IMR-90 (cell line): Measurements from ENCODE around the gene NCKAP5. TPM values are rescaled to one million over a fixed set of nuclear protein-coding genes. Genes with fewer than 3 reads are reported as not detected.

ENCODE experiments used
- ATAC-seq: fragments of 200-7000 bp; cut with Tn5 transposase; 2 replicates; pipeline ENCODE4 v1.9.1; 2020; ENCODE audit warnings: low read depth, mild to moderate bottlenecking, moderate library complexity
- BruUV-seq: library from RNA; stranded (reverse); fragments of 400-500 nt; replicated peaks from 2 replicates; lab custom pipeline; 2021; lab: Mats Ljungman, UMichigan
- CTCF ChIA-PET: fragments of 300-600 bp; formaldehyde crosslinking; extraction: SDS; loops from one replicate; lab custom pipeline; 2021; ENCODE audit warnings: antibody characterized with exemption; lab: Yijun Ruan, JAX
- POLR2A ChIA-PET: fragments of 300-600 bp; sonication (Branson Sonifier 250); formaldehyde crosslinking; loops from one replicate; lab custom pipeline; 2022; ENCODE audit warnings: antibody characterized with exemption; ENCODE audit not compliant: unreplicated experiment; lab: Charles Lee
- DNase-seq: peaks from one replicate; pipeline ENCODE4 v3.0.0; 2013
- H2AFZ ChIP-seq: replicated peaks from 2 replicates; pipeline ENCODE3; 2013; ENCODE audit warnings: low read length, mild to moderate bottlenecking; ENCODE audit not compliant: poor library complexity
- H2AK5ac ChIP-seq: 2 replicates; pipeline ENCODE4 v1.6.1; 2013; ENCODE audit warnings: low read depth, low read length, inconsistent platforms
- H2AK9ac ChIP-seq: replicated peaks from 2 replicates; pipeline ENCODE3; 2013; ENCODE audit warnings: mild to moderate bottlenecking, low read depth, low read length, moderate library complexity; ENCODE audit not compliant: poor library complexity
- H2BK120ac ChIP-seq: 2 replicates; pipeline ENCODE4 v1.6.1; 2013; ENCODE audit warnings: low read depth, low read length, inconsistent platforms
- H2BK15ac ChIP-seq: 3 replicates; pipeline ENCODE4 v1.6.1; 2013; ENCODE audit warnings: low read depth, low read length, inconsistent platforms
- H2BK20ac ChIP-seq: 2 replicates; pipeline ENCODE4 v1.6.1; 2013; ENCODE audit warnings: low read depth, mild to moderate bottlenecking, inconsistent platforms, low read length, moderate library complexity
- H2BK5ac ChIP-seq: 2 replicates; pipeline ENCODE4 v1.6.1; 2013; ENCODE audit warnings: mild to moderate bottlenecking, low read depth, low read length, inconsistent platforms; ENCODE audit not compliant: poor library complexity, severe bottlenecking
- H3K14ac ChIP-seq: replicated peaks from 2 replicates; pipeline ENCODE4 v1.6.1; 2013; ENCODE audit warnings: low read depth, low read length, inconsistent platforms
- H3K18ac ChIP-seq: 2 replicates; pipeline ENCODE4 v1.6.1; 2013; ENCODE audit warnings: low read depth, low read length, control low read depth
- H3K23ac ChIP-seq: 2 replicates; pipeline ENCODE4 v1.6.1; 2013; ENCODE audit warnings: low read depth, low read length, inconsistent platforms
- H3K27ac ChIP-seq: 2 replicates; pipeline ENCODE4 v1.5.1; 2013; ENCODE audit warnings: mild to moderate bottlenecking, control low read depth, low read length; ENCODE audit not compliant: insufficient read depth
- H3K27me3 ChIP-seq: 2 replicates; pipeline ENCODE4 v1.6.1; 2013; ENCODE audit warnings: low read length; ENCODE audit not compliant: control insufficient read depth, insufficient read depth
- H3K36me3 ChIP-seq: 2 replicates; pipeline ENCODE4 v1.6.1; 2013; ENCODE audit warnings: low read length, mixed read lengths; ENCODE audit not compliant: control insufficient read depth, insufficient read depth
- H3K4ac ChIP-seq: 2 replicates; pipeline ENCODE4 v1.6.1; 2013; ENCODE audit warnings: low read depth, low read length, inconsistent platforms
- H3K4me1 ChIP-seq: 2 replicates; pipeline ENCODE4 v1.6.1; 2013; ENCODE audit warnings: low read length, mixed read lengths; ENCODE audit not compliant: control insufficient read depth, insufficient read depth
- H3K4me2 ChIP-seq: 2 replicates; pipeline ENCODE4 v1.6.1; 2013; ENCODE audit warnings: low read depth, mild to moderate bottlenecking, control low read depth, low read length, moderate library complexity
- H3K4me3 ChIP-seq: 2 replicates; pipeline ENCODE4 v1.5.1; 2013; ENCODE audit warnings: low read depth, mild to moderate bottlenecking, control low read depth, low read length, moderate library complexity; ENCODE audit not compliant: insufficient read depth
- H3K56ac ChIP-seq: 2 replicates; pipeline ENCODE4 v1.6.1; 2013; ENCODE audit warnings: low read length, inconsistent platforms; ENCODE audit not compliant: insufficient read depth; ENCODE audit errors: extremely low read depth
- H3K79me1 ChIP-seq, 2 experiments: 2 replicates each; pipeline ENCODE4 v1.6.1; 2013; ENCODE audit warnings: low read length in 2 of 2, inconsistent platforms in 1 of 2, low read depth in 1 of 2
- H3K9ac ChIP-seq: 2 replicates; pipeline ENCODE4 v1.6.1; 2013; ENCODE audit warnings: low read depth, low read length, control low read depth
- H3K9me1 ChIP-seq: 2 replicates; pipeline ENCODE4 v1.6.1; 2013; ENCODE audit warnings: low read length, inconsistent platforms; ENCODE audit not compliant: insufficient read depth
- H3K9me3 ChIP-seq: 2 replicates; pipeline ENCODE4 v1.6.1; 2013; ENCODE audit warnings: low read length; ENCODE audit not compliant: control insufficient read depth, insufficient read depth
- H4K20me1 ChIP-seq: 2 replicates; pipeline ENCODE4 v1.6.1; 2013; ENCODE audit warnings: low read length, inconsistent platforms; ENCODE audit not compliant: insufficient read depth
- H4K5ac ChIP-seq: 2 replicates; pipeline ENCODE4 v1.6.1; 2013; ENCODE audit warnings: mild to moderate bottlenecking, low read depth, low read length, control low read depth
- H4K8ac ChIP-seq, 2 experiments: 2 replicates each; pipeline ENCODE4 v1.6.1; 2013; ENCODE audit warnings: low read depth in 2 of 2, low read length in 2 of 2, control low read depth in 1 of 2, inconsistent platforms in 1 of 2
- H4K91ac ChIP-seq: 2 replicates; pipeline ENCODE4 v1.6.1; 2013; ENCODE audit warnings: low read depth, low read length, inconsistent platforms; ENCODE audit not compliant: insufficient read depth
- BHLHE40 ChIP-seq: fragments of 150-350 bp; IDR thresholded peaks from 2 replicates; pipeline ENCODE4 v1.6.1; 2016; ENCODE audit warnings: mild to moderate bottlenecking, low read depth, low read length
- CEBPB ChIP-seq: IDR thresholded peaks from 2 replicates; pipeline ENCODE4 v1.6.1; 2012; ENCODE audit warnings: low read depth, low read length, improper control_type of control experiment
- ELK1 ChIP-seq: fragments of 150-350 bp; IDR thresholded peaks from 2 replicates; pipeline ENCODE4 v1.6.1; 2016; ENCODE audit warnings: low read depth, mild to moderate bottlenecking, low read length, moderate library complexity, borderline replicate concordance
- MAFK ChIP-seq: IDR thresholded peaks from 2 replicates; pipeline ENCODE4 v1.6.1; 2012; ENCODE audit warnings: low read depth, low read length, improper control_type of control experiment
- MXI1 ChIP-seq: IDR thresholded peaks from 2 replicates; pipeline ENCODE4 v1.6.1; 2012; ENCODE audit warnings: low read depth, mild to moderate bottlenecking, low read length, moderate library complexity, borderline replicate concordance
- NFE2L2 ChIP-seq: fragments of 150-350 bp; IDR thresholded peaks from 2 replicates; pipeline ENCODE4 v1.6.1; 2016; ENCODE audit warnings: low read depth, mild to moderate bottlenecking, low read length
- RAD21 ChIP-seq: IDR thresholded peaks from 2 replicates; pipeline ENCODE4 v1.6.1; 2012; ENCODE audit warnings: low read length, improper control_type of control experiment
- RCOR1 ChIP-seq: IDR thresholded peaks from 2 replicates; pipeline ENCODE4 v1.6.1; 2012; ENCODE audit warnings: mild to moderate bottlenecking, low read length, improper control_type of control experiment; ENCODE audit not compliant: insufficient replicate concordance
- SMC3 ChIP-seq: fragments of 150-350 bp; IDR thresholded peaks from 2 replicates; pipeline ENCODE4 v1.6.1; 2016; ENCODE audit warnings: low read depth, mild to moderate bottlenecking, antibody characterized with exemption, low read length, moderate library complexity
- WGBS, 2 experiments: methylation state at CpG; one replicate each; pipeline versions ENCODE4 v1.1.5 to v1.1.7; 2013; ENCODE audit warnings: missing lambda C conversion rate in 2 of 2; ENCODE audit not compliant: insufficient read length in 1 of 2; ENCODE audit errors: extremely low coverage in 2 of 2; 5-methylcytosine and 5-hydroxymethylcytosine counted together
- dilution Hi-C: fragments of 300-500 bp; cut with HindIII; formaldehyde crosslinking; loops from one replicate; pipeline ENCODE4 v1.14.3; 2018; ENCODE audit warnings: low sequenced_read_pairs; ENCODE audit not compliant: unreplicated experiment
- in situ Hi-C: fragments of 300-500 bp; cut with MboI; formaldehyde crosslinking; loops from 3 replicates; pipeline ENCODE4 v1.14.3; 2019; ENCODE audit warnings: low sequenced_read_pairs, inconsistent platforms, mixed read lengths
- intact Hi-C: fragments of 100-400 bp; cut with micrococcal nuclease; formaldehyde crosslinking; loops from 2 replicates; pipeline ENCODE4 v1.10.0; 2022
- polyA plus RNA-seq, 3 experiments: library from polyadenylated mRNA; depleted of rRNA; stranded (reverse); fragments of >200 nt; gene quantifications; 2 replicates each; pipeline ENCODE4 v1.2.3, GENCODE V29; 2012; ENCODE audit warnings: low replicate concordance in 1 of 3
- total RNA-seq: library from RNA; depleted of rRNA; stranded (reverse); fragments of >200 nt; gene quantifications from 2 replicates; pipeline ENCODE4 v1.2.3, GENCODE V29; 2012

NCKAP5 gene
- total and polyA plus RNA-seq, 2 of the 4 experiments (the other 2 are of a cell fraction): 2.7 to 3.9 TPM

DNA sequence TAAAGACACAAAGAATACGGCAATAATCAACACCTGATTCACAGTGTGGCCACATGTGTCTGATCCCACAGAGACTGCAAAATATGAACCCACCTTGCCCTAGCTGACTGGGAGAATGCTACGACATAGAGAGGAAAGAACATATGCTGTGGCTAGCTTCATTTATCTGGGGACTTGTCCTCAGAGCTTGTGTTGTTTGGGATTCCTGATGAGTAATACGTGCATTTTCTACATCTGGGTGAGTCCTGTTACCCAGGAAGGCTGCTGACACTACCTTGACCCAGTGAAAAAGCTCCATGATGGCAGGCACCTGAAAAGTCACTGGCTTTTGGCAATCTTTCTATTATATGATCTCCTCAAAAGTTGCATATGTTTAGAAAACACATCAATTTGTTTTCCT lies 470.6 kb downstream of the NCKAP5 start:
- dilution Hi-C loops: no loop called here
- Histone ChIP-seq H3K4ac (no peak overlapping the region), H3K79me1 (peaks cover 0 to 40% of the 10 kb centered on the region in 2 experiments; a peak in 2 of 4 replicates), H2BK20ac (no peak overlapping the region), H4K8ac (no peak overlapping the region), H3K4me2 (peak overlapping the region; percentile 39), H3K4me1 (peaks cover 5% of the 10 kb centered on the region), H4K91ac (no peak overlapping the region), H2AFZ (no peak overlapping the region), H2BK120ac (no peak overlapping the region), H3K56ac (no peak overlapping the region), H3K36me3 (peaks cover 4% of the 10 kb centered on the region; the same call in 1 of the 2 replicates), H3K23ac (no peak overlapping the region), H3K9me1 (peaks cover 9% of the 10 kb centered on the region; the same call in 1 of the 2 replicates), H2BK5ac (no peak overlapping the region), H3K27me3 (no peaks in the 10 kb centered on the region), H3K14ac (no peak overlapping the region), H3K18ac (no peak overlapping the region), H2AK9ac (no peak overlapping the region), H4K20me1 (peaks cover 8% of the 10 kb centered on the region; the same call in 1 of the 2 replicates), H3K27ac (no peak overlapping the region), H2AK5ac (no peak overlapping the region), H4K5ac (no peak overlapping the region), H2BK15ac (no peak overlapping the region; the same call in 2 of the 3 replicates), H3K9ac (no peak overlapping the region), H3K4me3 (no peak overlapping the region), H3K9me3 (no peaks in the 10 kb centered on the region)
- ATAC-seq: peak; percentile 79
- no peak for TF ChIP-seq RAD21
- no peak for TF ChIP-seq NFE2L2
- no peak for TF ChIP-seq MXI1
- no peak for TF ChIP-seq CEBPB
- TF ChIP-seq MAFK: no peak
- no peak for TF ChIP-seq BHLHE40
- TF ChIP-seq ELK1: no peak
- TF ChIP-seq SMC3: no peak
- no peak for TF ChIP-seq RCOR1
- ChIA-PET POLR2A (no interaction called here), CTCF (no interaction called here)
- DNase-seq: peak; percentile 62
- intact Hi-C loops: no loop called here
- in situ Hi-C loops: no loop called here
- BruUV-seq: no TSS peak
- WGBS, 2 experiments: no CpG with 5 or more reads among the region's 3 CpGs
